CD4-positive, CD25-positive, alpha-beta regulatory T cell (primary cell): ENCODE measurements around the gene HMGCL. TPM values are rescaled to one million over a fixed set of nuclear protein-coding genes. Genes with fewer than 3 reads are reported as not detected.

Experiments
- ATAC-seq, 2 donors: fragments of 150-1000 bp; cut with Tn5 transposase; one replicate each; pipeline ENCODE4 v1.10.0; 2021; ENCODE audit warnings: low read depth in 2 of 2, moderate number of reproducible peaks in 2 of 2, moderate library complexity in 1 of 2
- DNase-seq, 3 donors: peaks; one replicate each; pipeline versions ENCODE4 v3.0.0 to v3.0.0-alpha.2; 2012 to 2022; ENCODE audit warnings: mixed read lengths in 1 of 3
- H3K27ac ChIP-seq: one replicate; pipeline ENCODE4 v1.7.0; 2013; ENCODE audit warnings: mild to moderate bottlenecking, low read length; ENCODE audit not compliant: insufficient read depth, poor library complexity, severe bottlenecking
- H3K27me3 ChIP-seq: one replicate; pipeline ENCODE4 v1.7.0; 2013; ENCODE audit warnings: low read length; ENCODE audit not compliant: control insufficient read depth, insufficient read depth
- H3K36me3 ChIP-seq: one replicate; pipeline ENCODE4 v1.7.0; 2013; ENCODE audit warnings: mild to moderate bottlenecking, low read length, moderate library complexity; ENCODE audit not compliant: control insufficient read depth, insufficient read depth
- H3K4me1 ChIP-seq: 2 replicates; pipeline ENCODE4 v1.7.0; 2013; ENCODE audit warnings: mild to moderate bottlenecking, low read length; ENCODE audit not compliant: insufficient read depth, control insufficient read depth, poor library complexity, severe bottlenecking
- H3K4me3 ChIP-seq: one replicate; pipeline ENCODE4 v1.7.0; 2013; ENCODE audit warnings: low read depth, mild to moderate bottlenecking, low read length, moderate library complexity
- H3K9me3 ChIP-seq, 2 experiments: 1 replicate in 1 of 2; 2 replicates in 1 of 2; pipeline ENCODE4 v1.7.0; 2013; ENCODE audit warnings: low read length in 2 of 2, mild to moderate bottlenecking in 1 of 2, moderate library complexity in 1 of 2; ENCODE audit not compliant: control insufficient read depth in 2 of 2
- H3K27ac Mint-ChIP-seq, 3 donors: one replicate each; pipeline ENCODE4 v1.8.0; 2020 to 2022; ENCODE audit warnings: mild to moderate bottlenecking in 3 of 3, mixed read lengths in 3 of 3, moderate library complexity in 2 of 3
- H3K27me3 Mint-ChIP-seq: one replicate; pipeline ENCODE4 v1.8.0; 2022; ENCODE audit warnings: mild to moderate bottlenecking, mixed read lengths
- H3K36me3 Mint-ChIP-seq: one replicate; pipeline ENCODE4 v1.8.0; 2020; ENCODE audit warnings: mixed read lengths
- H3K4me1 Mint-ChIP-seq, 4 donors: one replicate each; pipeline ENCODE4 v1.8.0; 2020 to 2022; ENCODE audit warnings: mixed read lengths in 4 of 4, mild to moderate bottlenecking in 1 of 4
- H3K4me3 Mint-ChIP-seq, 4 donors: one replicate each; pipeline ENCODE4 v1.8.0; 2020 to 2022; ENCODE audit warnings: mild to moderate bottlenecking in 4 of 4, mixed read lengths in 4 of 4, moderate library complexity in 3 of 4
- H3K9me3 Mint-ChIP-seq, 7 donors: one replicate each; pipeline ENCODE4 v1.8.0; 2020 to 2022; ENCODE audit warnings: mixed read lengths in 7 of 7, mild to moderate bottlenecking in 3 of 7, moderate library complexity in 2 of 7
- polyA plus RNA-seq, 4 donors: library from polyadenylated mRNA; unstranded; fragments of 300-500 nt; fragmentation: Illumina TruSeq; gene quantifications; one replicate each; pipeline ENCODE4 v1.2.3, GENCODE V29; 2021
- total RNA-seq: library from RNA; stranded (reverse); gene quantifications from one replicate; pipeline ENCODE4 v1.2.3, GENCODE V29; 2022

The HMGCL gene
- total and polyA plus RNA-seq, 5 donors from 2014 or later = 15.7 to 40.5 (median 36.9) TPM

DNA sequence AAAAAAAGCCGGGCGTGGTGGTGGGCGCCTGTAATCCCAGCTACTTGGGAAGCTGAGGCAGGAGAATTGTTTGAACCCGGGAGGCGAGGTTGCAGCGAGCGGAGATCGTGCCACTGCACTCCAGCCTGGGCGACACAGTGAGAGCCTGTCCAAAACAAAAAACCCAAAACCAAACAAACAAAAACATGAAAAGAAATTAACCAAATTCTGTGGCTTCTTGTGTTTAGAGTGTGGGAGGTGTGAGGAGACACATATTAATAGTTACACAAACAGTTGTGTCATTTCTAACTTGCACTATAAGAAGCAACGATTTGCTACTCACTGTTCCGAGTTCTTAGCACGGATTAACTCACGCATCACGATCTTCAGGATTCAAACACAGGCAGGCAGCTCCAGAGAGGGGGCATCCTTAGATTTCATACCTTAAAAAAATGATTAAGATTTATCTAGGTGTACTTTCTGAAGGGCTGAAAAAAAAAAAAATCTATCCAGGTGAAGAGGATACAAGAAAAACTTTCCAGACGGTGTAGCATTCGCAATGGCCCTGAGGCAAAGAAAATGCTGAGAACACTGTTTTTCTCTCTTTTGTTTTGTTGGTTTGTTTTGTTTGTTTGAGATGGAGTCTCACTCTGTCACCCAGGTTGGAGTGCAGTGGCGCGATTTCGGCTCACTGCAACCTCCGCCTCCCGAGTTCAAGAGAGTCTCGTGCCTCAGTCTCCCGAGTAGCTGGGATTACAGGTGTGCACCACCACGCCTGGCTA lies 713 bp upstream of the HMGCL start:
- peak overlapping the region; percentile 92 for H3K4me3 ChIP-seq
- H3K27ac Mint-ChIP-seq = peak overlapping the region; percentile 97
- DNase-seq (peak in 2 of 3 donors; percentile 25 to 42), ATAC-seq (peak; percentile 15 to 39)
- peak overlapping the region; percentile 94 to 100 (median 96) for H3K4me3 Mint-ChIP-seq
- H3K27me3 Mint-ChIP-seq = peaks cover 5% of the 10 kb centered on the region
- peaks cover 8% of the 10 kb centered on the region for H3K4me1 ChIP-seq
- no peaks in the 10 kb centered on the region for H3K9me3 ChIP-seq
- no peaks in the 10 kb centered on the region for H3K36me3 ChIP-seq
- H3K27ac ChIP-seq = peak overlapping the region; percentile 89
- H3K36me3 Mint-ChIP-seq = no peaks in the 10 kb centered on the region
- H3K27me3 ChIP-seq = no peaks in the 10 kb centered on the region
- H3K4me1 Mint-ChIP-seq = peaks cover 9 to 39% (median 29%) of the 10 kb centered on the region in 4 donors
- no peaks in the 10 kb centered on the region for H3K9me3 Mint-ChIP-seq

GRCh38 chr1:23824711-23825075 lies 536 bp downstream of the HMGCL start:
- H3K36me3 ChIP-seq = no peaks in the 10 kb centered on the region
- H3K9me3 ChIP-seq = no peaks in the 10 kb centered on the region
- H3K9me3 Mint-ChIP-seq = no peaks in the 10 kb centered on the region
- peaks cover 7% of the 10 kb centered on the region for H3K36me3 Mint-ChIP-seq
- ATAC-seq (no peak), DNase-seq (no peak)
- peak overlapping the region; percentile 92 for H3K4me3 ChIP-seq
- H3K27me3 Mint-ChIP-seq = peaks cover 5% of the 10 kb centered on the region
- H3K4me1 Mint-ChIP-seq = peaks cover 9 to 39% (median 32%) of the 10 kb centered on the region in 4 donors
- H3K27me3 ChIP-seq = no peaks in the 10 kb centered on the region
- H3K27ac ChIP-seq = peak overlapping the region; percentile 89
- H3K27ac Mint-ChIP-seq = peak overlapping the region; percentile 97
- H3K4me1 ChIP-seq = peaks cover 8% of the 10 kb centered on the region
- H3K4me3 Mint-ChIP-seq = peak overlapping the region; percentile 94 to 100 (median 96)

DNA sequence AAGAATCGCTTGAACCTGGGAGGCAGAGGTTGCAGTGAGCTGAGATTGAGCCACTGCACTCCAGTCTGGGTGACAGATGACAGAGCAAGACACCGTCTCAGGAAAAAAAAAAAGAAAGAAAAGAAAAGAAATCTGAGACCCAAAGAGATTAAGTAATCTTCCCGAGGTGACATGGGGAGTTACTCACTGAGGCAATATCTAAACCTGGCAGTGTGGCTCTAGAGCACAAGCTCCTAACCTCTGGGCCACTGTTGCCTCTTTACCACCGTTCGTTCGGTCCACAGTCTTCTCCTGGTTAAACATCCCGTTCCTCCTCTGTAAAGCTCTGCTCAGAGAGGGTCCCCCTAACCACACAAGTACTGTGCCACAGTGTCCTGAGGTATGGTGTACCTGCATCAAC lies 1.5 kb downstream of the HMGCL start:
- H3K27ac Mint-ChIP-seq = peak overlapping the region; percentile 15 to 97 (median 25)
- peaks cover 4% of the 10 kb centered on the region for H3K36me3 ChIP-seq
- H3K4me1 ChIP-seq = peaks cover 8% of the 10 kb centered on the region
- ATAC-seq (no peak), DNase-seq (no peak)
- peaks cover 5% of the 10 kb centered on the region for H3K27me3 Mint-ChIP-seq
- peak overlapping the region; percentile 94 to 100 (median 96) for H3K4me3 Mint-ChIP-seq
- peaks cover 7% of the 10 kb centered on the region for H3K36me3 Mint-ChIP-seq
- no peak overlapping the region for H3K4me3 ChIP-seq
- H3K9me3 Mint-ChIP-seq = no peaks in the 10 kb centered on the region
- H3K27me3 ChIP-seq = no peaks in the 10 kb centered on the region
- H3K4me1 Mint-ChIP-seq = peaks cover 9 to 39% (median 32%) of the 10 kb centered on the region in 4 donors
- H3K9me3 ChIP-seq = no peaks in the 10 kb centered on the region
- peak overlapping the region; percentile 41 for H3K27ac ChIP-seq

DNA sequence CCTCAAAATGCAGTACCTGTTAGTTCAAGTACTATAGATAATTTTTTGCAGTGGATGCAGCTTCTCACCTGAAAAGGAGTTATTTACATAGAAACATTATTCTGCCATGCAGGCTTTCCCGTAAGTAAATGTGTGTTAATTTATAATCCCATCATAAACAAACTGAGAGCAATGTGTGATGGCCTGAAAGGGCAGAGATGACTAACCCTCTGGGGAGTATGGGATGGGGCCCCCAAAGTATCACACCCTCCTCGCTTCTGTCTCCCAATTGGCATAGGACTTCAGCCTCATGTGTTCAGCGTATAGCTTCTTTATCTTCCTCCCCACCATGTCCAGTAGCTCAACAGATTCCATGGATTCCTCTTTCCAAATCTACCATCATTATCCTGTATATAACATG lies 7.6 kb downstream of the HMGCL start:
- Histone ChIP-seq H3K27ac (no peak overlapping the region), H3K9me3 (no peaks in the 10 kb centered on the region), H3K27me3 (no peaks in the 10 kb centered on the region), H3K4me3 (no peak overlapping the region), H3K4me1 (no peaks in the 10 kb centered on the region), H3K36me3 (peaks cover 43% of the 10 kb centered on the region)
- H3K9me3 Mint-ChIP-seq = no peaks in the 10 kb centered on the region
- H3K36me3 Mint-ChIP-seq = peaks cover 20% of the 10 kb centered on the region
- H3K4me1 Mint-ChIP-seq = peaks cover 0 to 16% (median 8%) of the 10 kb centered on the region in 4 donors
- ATAC-seq = no peak
- H3K27me3 Mint-ChIP-seq = no peaks in the 10 kb centered on the region
- no peak for DNase-seq
- H3K27ac Mint-ChIP-seq = no peak overlapping the region
- no peak overlapping the region for H3K4me3 Mint-ChIP-seq

DNA sequence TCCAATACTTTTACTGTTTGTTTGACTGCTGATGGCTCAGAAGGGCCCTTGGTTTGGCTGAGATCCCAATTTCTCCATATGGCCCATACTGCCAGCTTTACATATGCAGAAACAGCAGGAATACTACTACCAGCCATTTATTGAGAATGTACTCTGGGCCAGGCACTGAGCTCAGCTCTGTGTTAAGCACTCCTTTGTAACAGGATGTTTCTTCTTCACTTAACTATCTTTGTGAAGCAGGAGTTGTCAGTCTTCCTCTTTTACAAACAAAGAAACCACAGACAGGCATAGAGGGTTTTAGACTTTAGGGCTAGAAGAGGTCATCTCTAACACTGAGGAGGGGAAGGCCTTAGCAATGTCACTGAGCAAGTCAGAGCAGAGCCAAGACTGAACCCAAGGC lies 8.3 kb downstream of the HMGCL start:
- Mint-ChIP-seq H3K9me3 (no peaks in the 10 kb centered on the region), H3K4me1 (peaks cover 0 to 10% (median 3%) of the 10 kb centered on the region in 4 donors), H3K36me3 (peaks cover 25% of the 10 kb centered on the region), H3K27ac (no peak overlapping the region), H3K27me3 (no peaks in the 10 kb centered on the region), H3K4me3 (peak overlapping the region in 1 of 4 donors; percentile 10)
- H3K27me3 ChIP-seq = no peaks in the 10 kb centered on the region
- no peaks in the 10 kb centered on the region for H3K9me3 ChIP-seq
- peaks cover 43% of the 10 kb centered on the region for H3K36me3 ChIP-seq
- no peak overlapping the region for H3K27ac ChIP-seq
- ATAC-seq = no peak
- no peak overlapping the region for H3K4me3 ChIP-seq
- DNase-seq = no peak
- H3K4me1 ChIP-seq = no peaks in the 10 kb centered on the region

DNA sequence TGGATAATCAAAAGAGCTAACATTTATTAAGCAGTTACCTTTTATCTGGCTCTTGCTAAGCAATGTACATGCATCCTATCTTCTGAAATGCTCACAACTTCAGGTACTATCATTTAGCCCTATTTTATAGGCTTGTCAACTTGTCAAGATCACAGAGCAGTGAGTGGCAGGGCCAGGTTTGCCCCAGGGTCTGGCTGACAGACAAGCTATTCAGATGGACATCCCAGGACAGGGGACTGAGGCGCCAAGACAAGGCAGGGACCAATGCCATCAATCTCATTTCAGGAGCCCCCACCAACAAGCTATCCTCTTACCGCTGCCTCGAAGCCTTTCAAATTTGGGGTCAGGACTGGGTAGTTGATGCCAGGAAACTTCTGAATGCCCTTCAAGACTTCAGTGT lies 8.9 kb downstream of the HMGCL start:
- Mint-ChIP-seq H3K4me3 (no peak overlapping the region), H3K4me1 (peaks cover 0 to 7% (median under 1%) of the 10 kb centered on the region in 4 donors), H3K27ac (peak overlapping the region in 1 of 3 donors; percentile 63), H3K36me3 (peaks cover 30% of the 10 kb centered on the region), H3K27me3 (no peaks in the 10 kb centered on the region), H3K9me3 (no peaks in the 10 kb centered on the region)
- Histone ChIP-seq H3K27ac (no peak overlapping the region), H3K4me3 (no peak overlapping the region), H3K4me1 (no peaks in the 10 kb centered on the region), H3K27me3 (no peaks in the 10 kb centered on the region), H3K9me3 (no peaks in the 10 kb centered on the region), H3K36me3 (peaks cover 43% of the 10 kb centered on the region)
- DNase-seq (no peak), ATAC-seq (no peak)

- H3K4me3 Mint-ChIP-seq = no peak overlapping the region
- Histone ChIP-seq H3K36me3 (peaks cover 41% of the 10 kb centered on the region), H3K9me3 (no peaks in the 10 kb centered on the region), H3K4me1 (peaks cover 6% of the 10 kb centered on the region), H3K27me3 (no peaks in the 10 kb centered on the region), H3K27ac (no peak overlapping the region), H3K4me3 (no peak overlapping the region)
- no peak for DNase-seq
- no peaks in the 10 kb centered on the region for H3K27me3 Mint-ChIP-seq
- peaks cover 32% of the 10 kb centered on the region for H3K36me3 Mint-ChIP-seq
- H3K4me1 Mint-ChIP-seq = peaks cover 4 to 15% (median 15%) of the 10 kb centered on the region in 4 donors
- H3K27ac Mint-ChIP-seq = no peak overlapping the region
- no peak for ATAC-seq
- H3K9me3 Mint-ChIP-seq = no peaks in the 10 kb centered on the region
Measured at GRCh38 chr1:23814016-23814415, 11.2 kb downstream of the HMGCL start.
